GM23338 (cell line): ENCODE data around the gene METRNL.

Source experiments
- CREB1 ChIP-seq: fragments of 250-450 bp; sonication (Bioruptor Pico); IDR thresholded peaks from 2 replicates; pipeline ENCODE4 v1.5.0; 2020; ENCODE audit warnings: low read depth, mild to moderate bottlenecking, moderate library complexity
- CTCF ChIP-seq, 2 experiments: fragments of 200-600 bp in 1 of 2; sonication (generic) in 1 of 2; conservative IDR thresholded peaks; 2 replicates each; pipeline versions ENCODE4 v1.5.1 to v1.6.1; 2016 to 2017; ENCODE audit warnings: antibody characterized with exemption in 2 of 2, low read depth in 2 of 2, mild to moderate bottlenecking in 2 of 2, moderate library complexity in 1 of 2
- ETS1 ChIP-seq: IDR thresholded peaks from 2 replicates; pipeline ENCODE4 v1.6.1; 2016; ENCODE audit warnings: antibody characterized with exemption
- EZH2 ChIP-seq: fragments of 200-600 bp; sonication (generic); IDR thresholded peaks from one replicate; pipeline ENCODE4 v1.8.0; 2017; ENCODE audit warnings: antibody characterized with exemption, mild to moderate bottlenecking, low read depth; ENCODE audit not compliant: unreplicated experiment
- EZH2phosphoT487 ChIP-seq: fragments of 200-600 bp; sonication (generic); IDR thresholded peaks from one replicate; pipeline ENCODE4 v1.8.1; 2018; ENCODE audit warnings: antibody characterized with exemption; ENCODE audit not compliant: unreplicated experiment
- JUNB ChIP-seq: IDR thresholded peaks from one replicate; pipeline ENCODE4 v1.6.1; 2016; ENCODE audit warnings: antibody characterized with exemption; ENCODE audit not compliant: unreplicated experiment
- NANOG ChIP-seq: IDR thresholded peaks from 2 replicates; pipeline ENCODE4 v1.6.1; 2016; ENCODE audit warnings: antibody characterized with exemption, borderline replicate concordance
- POLR2AphosphoS5 ChIP-seq: IDR thresholded peaks from 2 replicates; pipeline ENCODE4 v1.6.1; 2016; ENCODE audit warnings: antibody characterized with exemption, low read depth
- REST ChIP-seq: IDR thresholded peaks from one replicate; pipeline ENCODE4 v1.6.1; 2018; ENCODE audit warnings: antibody characterized with exemption; ENCODE audit not compliant: unreplicated experiment
- STAT1 ChIP-seq: IDR thresholded peaks from one replicate; pipeline ENCODE4 v1.6.1; 2016; ENCODE audit warnings: antibody characterized with exemption; ENCODE audit not compliant: unreplicated experiment
- ZNF114 ChIP-seq: fragments of 250-450 bp; sonication (Bioruptor Pico); IDR thresholded peaks from 2 replicates; pipeline ENCODE4 v1.5.0; 2020; ENCODE audit warnings: mild to moderate bottlenecking, moderate library complexity
- ZNF331 ChIP-seq: fragments of 250-450 bp; sonication (Bioruptor Pico); IDR thresholded peaks from 2 replicates; pipeline ENCODE4 v1.5.0; 2020; ENCODE audit warnings: low read depth, mild to moderate bottlenecking, moderate library complexity
- ZNF462 ChIP-seq: fragments of 250-450 bp; sonication (Bioruptor Pico); IDR thresholded peaks from 2 replicates; pipeline ENCODE4 v1.5.0; 2020; ENCODE audit warnings: mild to moderate bottlenecking, moderate library complexity

DNA sequence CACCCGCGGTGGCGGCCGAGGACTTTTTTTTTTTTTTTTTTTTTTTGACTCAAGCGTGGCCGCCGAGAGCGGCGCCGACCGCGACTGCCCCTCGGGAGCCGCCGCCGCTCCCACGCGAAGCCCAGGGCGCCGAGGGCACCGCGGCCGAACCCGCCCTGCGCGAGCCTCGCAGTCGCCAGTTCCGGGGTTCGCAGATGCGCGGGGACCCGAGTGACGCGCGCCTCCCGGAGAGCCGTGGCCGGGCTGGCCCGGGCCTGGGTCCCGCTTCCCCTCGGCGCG, 1.1 kb downstream of the METRNL start:
- TF ChIP-seq EZH2, result no peak
- TF ChIP-seq EZH2phosphoT487, result no peak
- TF ChIP-seq CTCF (conservative IDR thresholded peaks at IDR 0.05; ENCODE audit: low read depth in 2 of 2), result no peak
- TF ChIP-seq STAT1, result no peak
- TF ChIP-seq ETS1, result no peak
- TF ChIP-seq REST, result no peak
- no peak for TF ChIP-seq POLR2AphosphoS5
- no peak for TF ChIP-seq CREB1 (CRISPR knock-in tag)
- TF ChIP-seq ZNF331, result no peak
- no peak for TF ChIP-seq ZNF114 (CRISPR knock-in tag)
- no peak for TF ChIP-seq NANOG
- TF ChIP-seq JUNB, result no peak
- TF ChIP-seq ZNF462 (CRISPR knock-in tag), result no peak
